ENCODE results near the gene EGF.
A peak's percentile ranks its signal among the peaks of the same experiment; 100 is the strongest.

Gene EGF

DNA sequence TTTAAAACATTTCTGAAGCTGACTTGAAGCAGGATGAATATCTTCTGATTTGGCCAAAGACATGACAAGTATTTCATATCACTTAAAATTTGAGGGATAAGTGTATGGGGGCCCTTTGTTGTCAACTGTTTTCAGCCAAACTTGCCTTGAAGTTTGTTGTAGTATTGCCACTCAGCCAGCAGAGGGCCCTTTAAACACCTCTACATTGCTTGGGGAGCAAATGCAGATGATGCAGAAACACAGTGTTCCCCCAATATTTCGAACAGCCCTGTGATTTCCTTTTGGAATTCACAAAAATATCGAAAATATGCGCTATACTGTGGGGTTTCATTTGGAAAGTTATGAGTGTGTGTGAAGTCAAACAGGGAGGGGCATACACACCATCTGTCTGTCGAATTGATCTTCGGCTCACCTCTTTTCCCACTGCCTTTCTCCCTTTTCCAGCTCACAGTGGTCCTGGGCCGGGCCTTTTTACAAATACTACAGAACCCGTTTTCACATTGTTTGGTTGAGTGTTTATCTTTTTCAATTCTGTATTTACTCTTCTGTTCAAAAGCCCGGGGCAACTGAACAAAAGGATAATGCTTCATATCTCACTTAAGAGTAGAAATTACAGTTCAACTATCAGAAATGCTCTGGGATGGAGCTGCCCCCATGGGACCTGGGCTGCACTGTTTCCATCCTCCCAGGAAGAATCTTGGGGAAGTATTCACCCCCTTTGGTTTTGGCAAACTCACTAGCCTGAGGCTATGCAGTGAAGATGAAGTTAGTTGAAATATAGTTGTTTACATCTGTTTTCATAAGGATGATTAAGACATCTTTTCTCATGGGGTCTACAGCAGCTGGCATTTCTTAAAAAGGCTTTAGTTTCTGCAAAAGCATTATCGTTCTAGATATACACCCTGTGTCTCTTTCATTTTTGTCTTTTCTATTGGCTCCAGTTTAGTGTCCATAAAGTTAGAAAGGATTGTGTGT, 137.6 kb downstream of the EGF start:
- H3K4me3 ChIP-seq (ENCODE audit: low read depth, low read length): no peak overlapping the region
- TF ChIP-seq CTCF (IDR thresholded peaks at IDR 0.05; ENCODE audit: insufficient read depth, low read depth, low read length, missing control alignments): peak; percentile 74
- peak; percentile 71 for DNase-seq (ENCODE audit: low read depth)

GRCh38 chr4:110055158-110055768, 142.6 kb downstream of the EGF start:
- no peak for TF ChIP-seq CTCF (IDR thresholded peaks at IDR 0.05; ENCODE audit: insufficient read depth, low read depth, low read length, missing control alignments)
- H3K4me3 ChIP-seq (ENCODE audit: low read depth, low read length): no peak overlapping the region; the same call in 1 of the 2 replicates
- peak; percentile 87 for DNase-seq (ENCODE audit: low read depth)

GRCh38 chr4:110058677-110059076, 146.0 kb downstream of the EGF start:
- no peak overlapping the region for H3K4me3 ChIP-seq (ENCODE audit: low read depth, low read length)
- DNase-seq (ENCODE audit: low read depth): no peak
- no peak for TF ChIP-seq CTCF (IDR thresholded peaks at IDR 0.05; ENCODE audit: insufficient read depth, low read depth, low read length, missing control alignments)

- DNase-seq (ENCODE audit: low read depth): peak; percentile 77
- H3K4me3 ChIP-seq (ENCODE audit: low read depth, low read length): no peak overlapping the region
- TF ChIP-seq CTCF (IDR thresholded peaks at IDR 0.05; ENCODE audit: insufficient read depth, low read depth, low read length, missing control alignments): no peak
Measured at GRCh38 chr4:110059556-110060191, 147.0 kb downstream of the EGF start.

DNA sequence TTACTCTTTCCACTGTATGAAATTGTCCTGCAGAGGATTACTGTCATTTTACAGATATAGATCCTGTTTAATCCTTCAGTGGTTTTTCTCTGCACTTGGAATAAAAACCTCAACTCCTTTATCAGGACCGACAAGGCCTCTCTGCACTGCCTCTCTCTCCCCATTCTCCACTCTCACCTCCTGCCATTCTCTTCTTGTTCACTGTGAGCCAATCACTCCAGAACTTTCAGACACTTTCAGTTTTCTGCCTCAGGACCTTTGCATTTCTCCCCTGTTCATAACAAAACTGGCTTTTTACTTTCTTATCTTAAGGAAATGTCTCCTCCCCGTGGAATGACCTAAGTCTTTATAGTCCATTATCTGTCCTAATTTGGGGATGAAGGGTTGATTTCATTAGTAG, 148.4 kb downstream of the EGF start:
- no peak for TF ChIP-seq CTCF (IDR thresholded peaks at IDR 0.05; ENCODE audit: insufficient read depth, low read depth, low read length, missing control alignments)

More for the DNA sequence above, 148.4 kb downstream of the EGF start:
- DNase-seq (ENCODE audit: low read depth): no peak
- no peak overlapping the region for H3K4me3 ChIP-seq (ENCODE audit: low read depth, low read length)

Data from GM12865 (cell line).